Stimulated activated CD8-positive, alpha-beta memory T cell treated with anti-CD3 and anti-CD28 coated beads, Interleukin-4, amount 100 ng/mL, for 4 hours (primary cell): ENCODE measurements around the gene ZC3H14.

ENCODE experiments used
- DNase-seq, 2 donors: peaks; one replicate each; pipeline ENCODE4 v3.0.0-alpha.2; 2020; ENCODE audit warnings: low read depth in 2 of 2, low spot score in 1 of 2

The ZC3H14 gene

GRCh38 chr14:88599761-88600439 lies 37.1 kb downstream of the ZC3H14 start:
- no peak for DNase-seq

GRCh38 chr14:88604212-88604611 lies 41.4 kb downstream of the ZC3H14 start:
- DNase-seq: no peak

- no peak for DNase-seq
Measured at GRCh38 chr14:88605594-88605993, 42.8 kb downstream of the ZC3H14 start.

DNA sequence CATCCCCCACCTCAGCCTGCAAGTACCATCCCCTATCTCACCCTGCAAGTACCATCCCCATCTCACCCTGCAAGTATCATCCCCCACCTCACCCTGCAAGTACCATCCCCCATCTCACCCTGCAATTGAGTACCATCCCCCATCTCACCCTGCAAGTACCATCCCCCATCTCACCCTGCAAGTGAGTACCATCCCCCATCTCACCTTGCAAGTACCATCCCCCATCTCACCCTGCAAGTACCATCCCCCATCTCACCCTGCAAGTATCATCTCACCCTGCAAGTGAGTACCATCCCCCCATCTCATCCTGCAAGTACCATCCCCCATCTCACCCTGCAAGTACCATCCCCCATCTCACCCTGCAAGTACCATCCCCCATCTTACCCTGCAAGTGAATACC lies 45.0 kb downstream of the ZC3H14 start:
- DNase-seq: no peak

DNA sequence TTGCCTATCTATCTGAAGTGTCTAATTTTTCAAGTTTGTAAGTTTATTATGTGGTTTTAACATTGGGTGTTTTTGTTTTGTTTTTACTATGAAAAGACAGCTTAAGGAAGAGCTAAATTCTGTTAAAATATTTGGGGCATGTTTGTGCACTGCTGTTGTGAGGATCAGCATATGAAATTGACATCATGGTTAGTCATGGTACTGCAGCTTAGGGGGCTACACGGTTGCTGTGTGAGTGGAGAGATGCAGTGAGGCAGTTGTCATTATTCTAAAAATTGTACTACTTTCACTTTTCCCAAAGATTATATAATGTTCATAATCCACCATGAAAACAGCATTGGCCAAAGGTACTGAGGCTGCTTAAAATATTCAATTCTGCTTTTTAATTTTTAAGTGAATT lies 49.0 kb downstream of the ZC3H14 start:
- no peak for DNase-seq

DNA sequence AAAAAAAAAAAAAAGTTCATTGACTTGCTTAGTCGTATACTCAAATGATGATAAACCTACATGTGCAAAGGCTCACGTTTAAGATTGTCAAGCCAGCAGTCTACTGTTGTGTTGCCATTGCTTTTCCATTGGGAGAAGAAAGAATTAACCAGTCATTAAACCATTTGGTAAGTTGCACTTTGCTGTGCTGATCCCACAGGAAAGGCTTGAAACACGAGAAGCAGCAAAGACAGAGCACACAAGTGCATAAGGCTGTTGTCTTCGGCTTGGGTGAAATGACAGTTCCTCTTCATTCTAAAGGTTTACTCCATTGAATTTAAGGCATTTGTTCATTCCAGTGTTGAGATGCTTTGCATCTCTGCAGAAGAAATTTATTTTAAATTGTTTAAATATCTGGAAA lies 50.1 kb downstream of the ZC3H14 start:
- DNase-seq: no peak

DNA sequence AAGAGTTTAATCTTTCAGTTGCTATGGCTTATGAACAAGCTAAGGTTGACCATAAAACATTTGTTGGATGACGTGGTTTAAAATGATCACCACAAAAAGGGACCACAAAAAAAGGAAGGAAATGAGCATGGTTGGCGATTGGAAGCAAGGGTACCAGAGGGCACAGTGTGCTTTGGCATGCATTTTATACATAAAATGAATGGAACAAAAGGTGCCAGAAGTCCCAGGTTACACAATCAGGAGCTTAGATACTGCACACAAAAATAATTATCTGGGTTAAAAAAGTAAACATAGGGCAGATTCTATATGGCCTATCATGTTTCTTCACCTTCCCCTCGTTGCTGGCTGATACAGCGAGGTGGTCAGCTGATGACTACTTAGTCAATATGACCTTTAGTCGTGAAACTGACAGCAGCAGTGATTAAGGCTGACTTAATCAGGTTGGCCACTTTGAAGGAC lies 50.7 kb downstream of the ZC3H14 start:
- no peak for DNase-seq

DNA sequence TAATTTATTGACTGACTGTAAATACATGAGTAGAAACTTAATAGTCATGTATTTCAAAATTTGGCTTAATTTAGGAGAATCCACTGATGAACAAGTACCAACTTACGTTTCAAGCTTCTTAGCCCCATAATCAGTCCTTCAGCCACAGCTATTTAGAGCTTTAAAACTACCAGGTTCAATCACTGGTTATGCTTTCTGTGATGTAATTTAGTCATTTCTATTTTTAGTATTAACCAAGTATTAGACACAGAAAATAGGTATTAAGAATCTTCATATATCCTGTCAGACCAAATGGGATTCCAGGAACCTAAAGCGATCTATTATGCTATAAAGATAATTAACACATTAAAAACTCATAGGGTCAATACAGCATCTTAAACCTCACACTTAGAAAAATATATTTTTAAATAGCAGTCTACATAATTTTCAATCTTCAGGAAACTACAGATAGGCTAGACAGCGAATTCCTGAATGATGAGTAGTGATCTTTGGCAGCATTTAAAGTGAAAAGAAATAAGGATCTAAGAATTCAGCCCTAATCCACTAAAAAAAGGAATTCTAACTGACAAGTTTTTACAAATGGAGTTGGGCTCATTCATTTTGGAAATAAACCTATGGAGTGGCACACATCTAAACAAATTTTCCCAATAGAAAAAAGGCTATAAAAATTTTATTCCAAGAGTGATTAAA lies 51.5 kb downstream of the ZC3H14 start:
- DNase-seq: no peak

- no peak for DNase-seq
Measured at GRCh38 chr14:88616697-88617096, 53.9 kb downstream of the ZC3H14 start.

DNA sequence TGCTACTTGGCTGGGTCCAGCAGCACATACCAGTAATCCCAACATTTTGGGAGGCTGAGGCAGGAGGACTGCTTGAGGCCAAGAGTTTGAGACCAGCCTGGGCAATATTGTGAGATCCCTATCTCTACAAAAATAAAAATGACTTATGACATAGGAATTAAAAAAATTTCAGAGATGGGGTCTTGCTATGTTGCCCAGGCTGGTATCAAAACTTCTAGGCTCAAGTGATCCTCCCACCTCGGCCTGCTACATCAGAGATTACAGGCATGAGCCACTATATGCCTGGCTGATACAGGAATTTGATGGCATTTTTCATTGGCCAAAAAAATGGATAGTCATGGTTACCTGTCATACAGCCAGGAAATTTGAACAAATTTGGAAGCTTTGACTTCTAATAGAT lies 54.6 kb downstream of the ZC3H14 start:
- DNase-seq: no peak

- no peak for DNase-seq
Measured at GRCh38 chr14:88618476-88618875, 55.6 kb downstream of the ZC3H14 start.

- no peak for DNase-seq
Measured at GRCh38 chr14:88621100-88621499, 58.3 kb downstream of the ZC3H14 start.

DNA sequence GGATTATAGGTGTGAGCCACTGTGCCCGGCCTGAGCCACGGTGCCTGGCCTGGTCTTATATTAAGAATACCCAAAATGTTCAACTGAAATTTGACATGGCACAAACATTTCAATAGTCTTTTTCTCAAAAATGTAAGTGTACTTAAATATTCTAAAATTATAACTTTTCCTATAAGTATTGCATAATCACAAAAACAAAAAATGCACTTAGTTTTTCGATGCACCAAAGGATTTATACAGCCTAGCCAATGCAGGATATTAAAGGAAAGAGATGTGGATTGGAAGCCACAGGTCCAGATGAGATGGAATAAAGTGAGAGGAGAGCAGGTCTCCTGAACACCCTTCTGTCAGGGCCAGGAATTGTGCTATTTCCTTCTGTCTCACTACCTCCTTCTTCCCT lies 62.8 kb downstream of the ZC3H14 start:
- no peak for DNase-seq

DNA sequence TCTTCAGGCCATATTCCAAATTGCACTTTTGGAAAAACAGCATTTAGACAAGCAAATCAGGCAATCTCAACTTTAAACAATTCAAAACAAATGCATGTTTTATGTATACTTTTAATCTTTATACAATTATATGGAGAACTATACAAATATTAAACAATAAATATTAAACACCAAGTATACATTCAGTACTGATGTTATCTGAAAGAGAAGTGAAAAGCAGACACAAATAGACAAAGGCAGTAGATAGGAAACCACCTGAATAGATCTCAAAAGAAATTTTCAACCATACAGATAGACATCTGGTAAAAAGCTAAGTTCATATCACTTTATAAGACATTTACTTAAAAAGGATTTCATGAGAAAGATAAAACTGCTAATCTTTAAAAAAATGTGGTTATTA lies 65.2 kb downstream of the ZC3H14 start:
- no peak for DNase-seq

- no peak for DNase-seq
Measured at GRCh38 chr14:88628462-88628861, 65.6 kb downstream of the ZC3H14 start.

GRCh38 chr14:88630565-88630964 lies 67.7 kb downstream of the ZC3H14 start:
- no peak for DNase-seq

- DNase-seq: no peak
Measured at GRCh38 chr14:88631091-88631490, 68.3 kb downstream of the ZC3H14 start.

DNA sequence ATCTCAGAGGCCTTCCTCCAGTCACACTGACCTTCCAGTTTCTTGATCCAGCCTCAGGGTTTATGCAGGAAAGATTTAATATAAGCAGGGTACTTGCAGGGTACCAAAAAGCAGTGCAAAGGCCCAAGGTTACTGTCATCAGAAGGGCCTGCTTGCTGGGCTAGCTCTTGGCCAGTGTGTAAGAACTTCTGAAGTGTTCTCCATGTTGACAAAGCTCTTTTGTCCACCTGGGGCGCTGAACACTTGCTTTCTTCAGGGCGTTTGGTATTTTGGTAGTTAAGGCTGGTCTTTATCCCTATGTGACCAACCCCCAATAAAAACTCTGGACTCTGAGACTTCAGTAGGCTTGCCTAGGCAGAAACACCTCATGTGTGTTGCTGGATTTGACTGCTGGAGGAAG lies 69.7 kb downstream of the ZC3H14 start:
- no peak for DNase-seq

GRCh38 chr14:88639221-88639620 lies 76.4 kb downstream of the ZC3H14 start:
- DNase-seq: no peak

GRCh38 chr14:88660056-88660455 lies 97.2 kb downstream of the ZC3H14 start:
- DNase-seq: no peak

- DNase-seq: no peak
Measured at GRCh38 chr14:88667555-88668273, 104.9 kb downstream of the ZC3H14 start.

- no peak for DNase-seq
Measured at GRCh38 chr14:88668448-88669116, 105.7 kb downstream of the ZC3H14 start.
